GM21723 (cell line): ENCODE results near the gene B4GALNT4.
"Not testable (repeated sequence)": the region's sequence is repeated elsewhere in the genome, so short reads cannot be mapped to it uniquely, and the experiment has no call there.

ENCODE experiments used
- ATAC-seq: cut with Tn5 transposase; IDR thresholded peaks from one replicate; pipeline ENCODE4 v1.9.1; 2021; ENCODE audit warnings: mild to moderate bottlenecking, moderate library complexity; ENCODE audit not compliant: unreplicated experiment

Gene B4GALNT4

GRCh38 chr11:369336-370018 lies at the start of gene B4GALNT4:
TSS of gene B4GALNT4 (plus strand) at chr11:369499. CDS start at chr11:369804, 305 bp downstream.
- no peak for ATAC-seq

- not testable (repeated sequence) for ATAC-seq
Observed at GRCh38 chr11:319888-320273, 49.4 kb upstream of the B4GALNT4 start.

- no peak for ATAC-seq
Observed at GRCh38 chr11:324156-324555, 45.1 kb upstream of the B4GALNT4 start.

- ATAC-seq: not testable (repeated sequence)
Observed at GRCh38 chr11:324593-325517, 44.4 kb upstream of the B4GALNT4 start.

GRCh38 chr11:325796-326591 lies 43.3 kb upstream of the B4GALNT4 start:
- ATAC-seq: no peak

GRCh38 chr11:326592-326841 lies 42.8 kb upstream of the B4GALNT4 start:
- ATAC-seq: no peak

GRCh38 chr11:326842-327580 lies 42.3 kb upstream of the B4GALNT4 start:
- peak; percentile 71 for ATAC-seq

GRCh38 chr11:327581-327923 lies 41.7 kb upstream of the B4GALNT4 start:
- ATAC-seq: no peak

GRCh38 chr11:328012-328411 lies 41.3 kb upstream of the B4GALNT4 start:
- no peak for ATAC-seq

- not testable (repeated sequence) for ATAC-seq
Observed at GRCh38 chr11:328516-329100, 40.7 kb upstream of the B4GALNT4 start.

- ATAC-seq: no peak
Observed at GRCh38 chr11:329886-330253, 39.4 kb upstream of the B4GALNT4 start.

GRCh38 chr11:330307-330693 lies 39.0 kb upstream of the B4GALNT4 start:
- no peak for ATAC-seq

GRCh38 chr11:330694-331357 lies 38.5 kb upstream of the B4GALNT4 start:
- no peak for ATAC-seq

- ATAC-seq: no peak
Observed at GRCh38 chr11:331358-332060, 37.8 kb upstream of the B4GALNT4 start.

- no peak for ATAC-seq
Observed at GRCh38 chr11:332651-333480, 36.4 kb upstream of the B4GALNT4 start.

- ATAC-seq: not testable (repeated sequence)
Observed at GRCh38 chr11:333616-334263, 35.6 kb upstream of the B4GALNT4 start.

GRCh38 chr11:334264-334994 lies 34.9 kb upstream of the B4GALNT4 start:
- ATAC-seq: no peak
